ENCODE measurements around the gene PDK2. TPM values are rescaled to one million over a fixed set of nuclear protein-coding genes. Genes with fewer than 3 reads are reported as not detected.

PDK2 gene
- total and polyA plus RNA-seq, 2 of the 4 experiments (the other 2 are of a cell fraction) = 26.7 to 104 TPM

DNA sequence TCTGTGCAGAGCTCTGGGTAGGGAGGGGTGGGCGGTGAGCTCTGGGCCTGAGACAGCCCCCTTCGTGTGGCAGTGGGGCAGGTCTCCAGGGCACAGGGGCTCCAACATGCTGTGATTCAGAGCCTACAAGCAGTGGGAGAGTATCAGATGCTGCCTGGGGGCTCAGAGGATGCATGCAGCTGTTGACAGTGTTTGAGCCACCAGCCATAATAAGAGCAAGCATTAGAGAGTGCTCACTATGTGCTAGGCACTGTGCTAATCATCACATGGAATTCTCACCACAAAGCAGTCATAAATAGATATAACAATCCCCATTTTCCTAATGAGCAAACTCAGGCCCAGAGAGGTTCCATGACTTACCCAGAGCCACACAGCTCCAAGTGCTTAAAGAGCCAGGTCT is 8.1 kb downstream of the PDK2 start:
- Histone ChIP-seq H3K9me3 (ENCODE audit: control insufficient read depth, insufficient read depth, low read length) (no peaks in the 10 kb centered on the region), H4K91ac (ENCODE audit: insufficient read depth, low read depth, low read length) (no peak overlapping the region), H2AK9ac (replicated peaks; ENCODE audit: low read depth, low read length, poor library complexity) (no peak overlapping the region), H4K5ac (ENCODE audit: low read depth, low read length) (no peak overlapping the region), H3K9ac (ENCODE audit: low read depth, low read length) (no peak overlapping the region), H3K4me2 (ENCODE audit: low read depth, low read length) (no peak overlapping the region), H4K8ac (ENCODE audit: low read depth in 2 of 2, low read length in 2 of 2) (no peak overlapping the region), H3K23ac (ENCODE audit: low read depth, low read length) (no peak overlapping the region), H2AFZ (replicated peaks; ENCODE audit: low read length, poor library complexity) (no peak overlapping the region), H2BK15ac (ENCODE audit: low read depth, low read length) (no peak overlapping the region), H3K56ac (ENCODE audit: extremely low read depth, insufficient read depth, low read length) (no peak overlapping the region), H3K4me1 (ENCODE audit: control insufficient read depth, insufficient read depth, low read length) (peaks cover 18% of the 10 kb centered on the region), H3K18ac (ENCODE audit: low read depth, low read length) (no peak overlapping the region), H2AK5ac (ENCODE audit: low read depth, low read length) (no peak overlapping the region), H3K9me1 (ENCODE audit: insufficient read depth, low read length) (peaks cover 12% of the 10 kb centered on the region), H2BK5ac (ENCODE audit: low read depth, low read length, poor library complexity, severe bottlenecking) (no peak overlapping the region), H3K27ac (ENCODE audit: insufficient read depth, low read length) (no peak overlapping the region), H3K27me3 (ENCODE audit: control insufficient read depth, insufficient read depth, low read length) (no peaks in the 10 kb centered on the region), H3K4me3 (ENCODE audit: insufficient read depth, low read depth, low read length) (no peak overlapping the region), H4K20me1 (ENCODE audit: insufficient read depth, low read length) (peaks cover 7% of the 10 kb centered on the region), H2BK120ac (ENCODE audit: low read depth, low read length) (no peak overlapping the region), H3K79me1 (ENCODE audit: low read depth in 1 of 2, low read length in 2 of 2) (peaks cover 0 to 5% of the 10 kb centered on the region in 2 experiments; a peak in 1 of 4 replicates), H3K4ac (ENCODE audit: low read depth, low read length) (no peak overlapping the region), H3K14ac (replicated peaks; ENCODE audit: low read depth, low read length) (no peak overlapping the region), H2BK20ac (ENCODE audit: low read depth, low read length) (no peak overlapping the region), H3K36me3 (ENCODE audit: control insufficient read depth, insufficient read depth, low read length) (peaks cover 20% of the 10 kb centered on the region)
- dilution Hi-C loops (cut with HindIII; ENCODE audit: low sequenced_read_pairs, unreplicated experiment) = no loop called here
- ChIA-PET POLR2A (ENCODE audit: unreplicated experiment) (interaction anchor here (0.5 kb wide), 1 partner anchor 260 kb away, joined by 4 read pairs; no protein-coding TSS in a partner anchor), CTCF (no interaction called here)
- no TSS peak for BruUV-seq (replicated peaks)
- intact Hi-C loops (cut with micrococcal nuclease) = no loop called here
- 100% methylated on average over 1 of the region's 2 CpGs; no CpG with 5 or more reads in 1 of the 2 experiments for WGBS, 2 experiments (ENCODE audit: extremely low coverage in 2 of 2, insufficient read length in 1 of 2)
- no peak for ATAC-seq (ENCODE audit: low read depth)
- in situ Hi-C loops (cut with MboI; ENCODE audit: low sequenced_read_pairs) = no loop called here
- TF ChIP-seq CHD1 (IDR thresholded peaks at IDR 0.05; ENCODE audit: low read depth, low read length) = no peak
- no peak for TF ChIP-seq FOS (IDR thresholded peaks at IDR 0.05; ENCODE audit: low read depth, low read length)
- TF ChIP-seq SMC3 (IDR thresholded peaks at IDR 0.05; ENCODE audit: low read depth, low read length) = no peak
- TF ChIP-seq MAZ (IDR thresholded peaks at IDR 0.05; ENCODE audit: borderline replicate concordance, low read depth, low read length) = no peak
- TF ChIP-seq CTCF (conservative IDR thresholded peaks at IDR 0.05; ENCODE audit: low read depth, low read length) = no peak
- TF ChIP-seq MXI1 (IDR thresholded peaks at IDR 0.05; ENCODE audit: borderline replicate concordance, low read depth, low read length) = no peak
- no peak for TF ChIP-seq CEBPB (IDR thresholded peaks at IDR 0.05; ENCODE audit: low read depth, low read length)
- TF ChIP-seq POLR2A (IDR thresholded peaks at IDR 0.05; ENCODE audit: low read depth, low read length) = no peak
- no peak for DNase-seq
